GM12874 (cell line): ENCODE results near the gene ZNF280A.
A peak's percentile ranks its signal among the peaks of the same experiment; 100 is the strongest.

Source experiments
- TF ChIP-seq, protein P1 (sequence below): IDR thresholded peaks from 2 replicates; pipeline ENCODE4 v1.5.1; 2011; ENCODE audit warnings: low read depth, mild to moderate bottlenecking, control low read depth, low read length, moderate library complexity; ENCODE audit not compliant: insufficient read depth

ZNF280A gene

DNA sequence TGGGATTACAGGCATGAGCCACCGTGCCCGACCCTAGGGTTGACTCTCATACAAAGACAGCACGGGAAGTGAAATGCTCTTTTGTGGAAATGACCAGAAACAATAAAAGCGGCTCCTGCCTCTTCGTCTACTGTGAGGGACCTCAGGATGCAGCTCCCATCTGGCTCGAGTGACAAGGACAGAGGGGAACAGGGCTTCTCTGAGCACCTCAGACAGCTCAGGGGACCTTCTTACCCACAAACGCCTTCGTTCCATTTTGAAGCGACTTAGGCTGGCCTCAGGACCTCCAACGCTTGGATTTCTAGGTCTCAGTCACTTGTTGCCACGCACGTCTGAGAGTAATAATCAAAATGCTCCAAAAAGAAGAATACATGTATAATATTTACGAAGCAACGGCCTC, 36.5 kb upstream of the ZNF280A start:
- TF ChIP-seq, protein P1, sequence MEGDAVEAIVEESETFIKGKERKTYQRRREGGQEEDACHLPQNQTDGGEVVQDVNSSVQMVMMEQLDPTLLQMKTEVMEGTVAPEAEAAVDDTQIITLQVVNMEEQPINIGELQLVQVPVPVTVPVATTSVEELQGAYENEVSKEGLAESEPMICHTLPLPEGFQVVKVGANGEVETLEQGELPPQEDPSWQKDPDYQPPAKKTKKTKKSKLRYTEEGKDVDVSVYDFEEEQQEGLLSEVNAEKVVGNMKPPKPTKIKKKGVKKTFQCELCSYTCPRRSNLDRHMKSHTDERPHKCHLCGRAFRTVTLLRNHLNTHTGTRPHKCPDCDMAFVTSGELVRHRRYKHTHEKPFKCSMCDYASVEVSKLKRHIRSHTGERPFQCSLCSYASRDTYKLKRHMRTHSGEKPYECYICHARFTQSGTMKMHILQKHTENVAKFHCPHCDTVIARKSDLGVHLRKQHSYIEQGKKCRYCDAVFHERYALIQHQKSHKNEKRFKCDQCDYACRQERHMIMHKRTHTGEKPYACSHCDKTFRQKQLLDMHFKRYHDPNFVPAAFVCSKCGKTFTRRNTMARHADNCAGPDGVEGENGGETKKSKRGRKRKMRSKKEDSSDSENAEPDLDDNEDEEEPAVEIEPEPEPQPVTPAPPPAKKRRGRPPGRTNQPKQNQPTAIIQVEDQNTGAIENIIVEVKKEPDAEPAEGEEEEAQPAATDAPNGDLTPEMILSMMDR, result no peak

DNA sequence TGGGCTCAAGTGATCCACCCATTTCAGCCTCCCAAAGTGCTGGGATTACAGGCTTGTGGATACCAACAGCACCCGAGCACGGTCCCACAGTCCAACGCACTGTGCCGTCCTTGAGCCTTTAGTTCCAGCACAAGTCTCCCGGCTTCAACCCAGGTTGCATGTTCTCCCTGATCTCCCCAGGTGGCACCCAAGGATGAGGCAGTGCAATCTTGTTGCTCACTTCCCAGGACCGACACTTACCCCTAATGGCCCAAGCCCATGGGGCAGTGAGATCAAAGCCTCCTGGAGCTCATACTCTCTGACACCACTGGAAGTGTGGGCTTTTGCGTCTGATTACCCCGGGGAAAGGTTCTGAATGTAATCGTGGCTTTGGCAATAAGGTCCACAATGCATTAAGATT, 35.5 kb upstream of the ZNF280A start:
- TF ChIP-seq, protein P1, result no peak

DNA sequence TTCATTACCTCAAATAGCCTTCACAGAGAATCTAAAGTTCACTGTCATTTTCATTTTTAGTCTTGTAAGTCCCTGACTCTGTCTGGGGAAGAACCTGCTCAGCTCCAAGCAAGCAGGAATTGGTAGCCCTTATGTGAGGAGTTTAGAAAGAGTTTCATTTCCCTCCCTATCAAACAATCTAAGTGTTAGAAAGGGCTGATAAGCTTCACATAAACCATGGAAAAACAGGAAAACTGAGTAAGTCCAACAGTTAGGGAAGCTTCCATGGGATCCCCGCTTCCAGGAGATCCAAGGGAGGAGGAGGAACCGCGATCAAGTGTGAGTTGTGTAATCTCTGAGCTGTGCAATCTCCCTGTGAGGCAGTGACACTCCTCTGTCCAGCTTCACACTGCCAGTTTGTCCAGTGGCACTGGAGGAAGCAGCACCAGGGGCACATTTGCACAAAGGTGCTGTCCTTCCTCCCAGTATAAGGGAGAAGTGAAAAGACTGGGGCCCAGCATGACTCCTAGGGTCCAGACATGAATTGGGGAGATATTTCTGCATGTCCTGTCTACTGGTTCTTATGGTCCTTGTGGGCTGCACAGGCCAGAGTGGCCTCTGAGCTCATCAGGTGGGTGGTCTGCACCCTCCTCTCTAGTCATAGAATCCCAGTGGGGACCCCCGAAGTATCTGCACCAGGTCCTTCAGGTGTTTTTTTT, 34.7 kb upstream of the ZNF280A start:
- TF ChIP-seq, protein P1, result no peak

DNA sequence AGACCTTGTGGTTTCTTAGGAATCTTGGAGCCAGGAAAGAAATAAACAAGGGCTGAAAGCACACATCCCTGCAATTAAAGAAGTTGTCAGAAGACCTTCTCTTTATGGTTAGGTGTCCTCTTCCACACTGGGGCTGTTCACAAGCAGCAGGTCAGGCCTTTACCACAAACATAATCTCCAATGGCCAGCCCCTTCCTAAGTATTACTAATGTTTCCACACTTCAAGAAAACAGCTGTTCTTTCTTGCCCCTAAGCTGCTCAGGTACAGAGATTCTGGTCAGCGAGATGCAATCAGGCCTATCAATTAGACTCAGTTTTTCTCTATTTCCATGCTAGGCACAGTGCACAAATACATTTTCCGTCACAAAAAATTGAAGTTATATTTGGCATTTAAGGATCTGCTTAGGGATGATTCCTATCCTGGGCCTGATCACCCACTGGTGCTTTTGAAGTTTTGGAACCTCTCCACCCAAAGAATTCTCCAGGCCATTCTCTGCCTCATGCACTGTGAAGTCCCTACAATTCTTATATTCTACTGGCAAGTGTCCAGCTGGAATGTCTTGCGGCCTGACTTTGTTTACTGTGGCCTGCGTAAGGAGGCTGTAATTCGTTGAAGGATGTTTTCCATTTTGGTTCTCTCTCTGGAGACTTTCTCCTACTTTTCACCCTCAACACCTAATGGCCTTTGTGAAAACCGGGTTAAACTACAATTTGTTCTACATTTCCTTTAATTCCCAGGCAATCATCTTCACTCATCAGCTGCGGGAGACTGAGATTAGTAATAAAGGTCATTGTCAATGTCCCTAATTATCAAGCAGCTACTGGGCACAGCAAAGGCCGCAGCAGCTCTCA, 33.9 kb upstream of the ZNF280A start:
- TF ChIP-seq, protein P1, result no peak

DNA sequence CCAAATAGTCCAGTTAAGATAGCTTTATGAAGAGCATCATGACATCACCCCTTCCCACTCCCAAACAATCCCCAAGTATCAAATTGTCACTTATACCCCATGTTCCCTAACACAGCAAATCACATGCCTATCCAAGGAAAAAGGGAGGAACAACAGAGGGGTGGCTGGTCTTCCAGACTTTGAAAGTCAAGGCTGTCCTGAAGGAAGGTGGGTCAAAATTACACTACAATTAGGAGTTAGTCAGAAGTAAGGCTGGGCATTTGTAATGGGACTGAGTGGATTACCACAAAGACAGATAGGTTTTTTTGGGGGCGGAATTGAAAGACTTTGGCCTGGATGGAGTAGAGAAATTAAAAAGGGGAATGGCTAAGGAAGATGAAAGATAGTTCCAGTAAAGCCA, 33.1 kb upstream of the ZNF280A start:
- TF ChIP-seq, protein P1, result no peak

DNA sequence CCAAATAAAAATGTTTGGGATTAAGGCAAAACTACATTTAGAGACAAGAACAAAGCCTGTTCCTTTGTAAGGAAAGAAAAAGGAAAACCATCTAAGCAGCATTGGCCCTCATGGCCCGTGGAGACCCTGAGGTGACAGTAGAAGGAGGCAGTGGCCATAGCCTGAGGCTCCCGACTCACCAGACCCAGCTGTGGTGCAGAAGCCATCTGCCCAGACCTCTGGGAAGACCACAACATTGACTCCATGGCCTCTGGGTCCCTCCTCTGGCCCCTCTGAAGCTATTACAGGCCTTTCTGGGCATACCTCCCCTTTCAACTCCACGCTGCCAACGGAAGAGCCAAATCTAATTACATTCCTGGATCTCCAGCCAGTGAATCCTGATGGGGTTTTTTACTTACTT, 32.6 kb upstream of the ZNF280A start:
- TF ChIP-seq, protein P1, result peak; percentile 33; the same call in 1 of the 2 replicates

DNA sequence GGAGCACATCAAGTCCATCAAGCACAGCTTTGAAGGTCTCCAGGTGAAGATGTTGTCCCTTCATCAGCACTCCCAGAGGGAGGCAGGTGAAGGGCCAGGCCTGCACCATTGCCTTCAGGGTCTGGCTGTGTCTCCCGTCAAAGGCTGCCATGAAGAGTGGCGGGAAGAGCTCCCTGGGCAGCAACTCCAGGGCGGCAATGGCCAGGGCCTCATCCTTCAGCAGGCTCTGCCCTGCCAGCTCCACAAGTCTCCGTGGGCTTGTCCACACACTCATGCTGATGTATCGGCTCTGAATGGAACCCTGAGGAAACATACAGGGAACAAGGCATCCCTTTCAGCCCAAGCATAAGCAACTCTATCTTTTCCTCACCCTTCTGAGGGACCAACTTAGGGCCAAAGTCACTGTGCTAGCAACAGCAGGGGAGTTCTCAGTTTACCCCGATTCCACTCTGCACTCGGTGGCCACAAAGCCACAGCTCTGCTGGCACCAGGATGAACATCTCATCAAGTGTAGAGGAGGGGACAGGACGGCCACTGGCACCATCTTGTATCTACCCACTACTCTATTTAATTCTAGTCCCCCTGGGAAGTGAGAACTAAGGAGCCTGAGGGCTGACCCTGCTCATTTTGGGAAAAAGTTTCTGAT, 30.8 kb upstream of the ZNF280A start:
- TF ChIP-seq, protein P1, result no peak
